ENCODE results near the gene ZNF264. TPM values are rescaled to one million over a fixed set of nuclear protein-coding genes. Genes with fewer than 3 reads are reported as not detected.

The ZNF264 gene
- 25.5 and 25.8 TPM in 2 replicates for total RNA-seq

- no peak for TF ChIP-seq CTCF (IDR thresholded peaks at IDR 0.05; ENCODE audit: insufficient read depth, low read depth, low read length)
- DNase-seq (ENCODE audit: low read depth) = peak; percentile 88
- peak within 1 kb of the TSS; percentile 98 for H3K4me3 ChIP-seq (ENCODE audit: low read depth, low read length)
Measured at GRCh38 chr19:57191141-57192076, at the start of gene ZNF264. ZNF264 (plus strand) TSS chr19:57191500; CDS start chr19:57191914, 414 bp downstream.

GRCh38 chr19:57141699-57142098, 49.6 kb upstream of the ZNF264 start:
- DNase-seq (ENCODE audit: low read depth) = no peak
- no peak for TF ChIP-seq CTCF (IDR thresholded peaks at IDR 0.05; ENCODE audit: insufficient read depth, low read depth, low read length)

GRCh38 chr19:57152921-57153320, 38.4 kb upstream of the ZNF264 start:
- no peak overlapping the region for H3K4me3 ChIP-seq (ENCODE audit: low read depth, low read length)
- no peak for TF ChIP-seq CTCF (IDR thresholded peaks at IDR 0.05; ENCODE audit: insufficient read depth, low read depth, low read length)
- no peak for DNase-seq (ENCODE audit: low read depth)

More at GRCh38 chr19:57141699-57142098, 49.6 kb upstream of the ZNF264 start:
- no peak overlapping the region for H3K4me3 ChIP-seq (ENCODE audit: low read depth, low read length)

GRCh38 chr19:57161985-57162539, 29.2 kb upstream of the ZNF264 start:
- no peak for TF ChIP-seq CTCF (IDR thresholded peaks at IDR 0.05; ENCODE audit: insufficient read depth, low read depth, low read length)
- no peak overlapping the region for H3K4me3 ChIP-seq (ENCODE audit: low read depth, low read length)
- DNase-seq (ENCODE audit: low read depth) = peak; percentile 2

- DNase-seq (ENCODE audit: low read depth) = no peak
- no peak overlapping the region for H3K4me3 ChIP-seq (ENCODE audit: low read depth, low read length)
- TF ChIP-seq CTCF (IDR thresholded peaks at IDR 0.05; ENCODE audit: insufficient read depth, low read depth, low read length) = no peak
Measured at GRCh38 chr19:57165846-57166245, 25.5 kb upstream of the ZNF264 start.

GRCh38 chr19:57167385-57167784, 23.9 kb upstream of the ZNF264 start, which contains the start of gene DUXA:
DUXA (minus strand) TSS chr19:57167485; CDS start chr19:57167443, 42 bp downstream.
- TF ChIP-seq CTCF (IDR thresholded peaks at IDR 0.05; ENCODE audit: insufficient read depth, low read depth, low read length) = no peak
- no peak for DNase-seq (ENCODE audit: low read depth)
- H3K4me3 ChIP-seq (ENCODE audit: low read depth, low read length) = no peak within 1 kb of the TSS

Measured in fibroblast of villous mesenchyme (primary cell).